Neural cell (in vitro differentiated cells): Measurements from ENCODE around the gene CYP27A1. TPM values are rescaled to one million over a fixed set of nuclear protein-coding genes. Genes with fewer than 3 reads are reported as not detected.

ENCODE experiments used
- H2AFZ ChIP-seq: fragments of 200-600, 300-800 bp; sonication (generic), shearing (Covaris generic); 2 replicates; pipeline ENCODE4 v1.6.0; 2014; ENCODE audit warnings: low read depth, mild to moderate bottlenecking, antibody characterized with exemption, low read length, moderate library complexity
- H3F3A ChIP-seq: fragments of 200-600 bp; shearing (Covaris generic); 2 replicates; pipeline ENCODE4 v1.6.1; 2016; ENCODE audit warnings: mild to moderate bottlenecking, moderate library complexity, mixed read lengths, antibody characterized with exemption, low read length; ENCODE audit not compliant: insufficient read depth, poor library complexity, severe bottlenecking
- H3K27ac ChIP-seq: fragments of 200-600, 300-800 bp; sonication (generic), shearing (Covaris generic); 2 replicates; pipeline ENCODE4 v1.5.1; 2014; ENCODE audit warnings: mild to moderate bottlenecking, low read length, moderate library complexity
- H3K27me3 ChIP-seq: fragments of 300-800, 200-600 bp; sonication (generic), shearing (Covaris generic); 2 replicates; pipeline ENCODE4 v1.6.0; 2014; ENCODE audit warnings: mild to moderate bottlenecking, low read depth, low read length, moderate library complexity; ENCODE audit not compliant: insufficient read depth
- H3K36me3 ChIP-seq: fragments of 300-800, 200-600 bp; sonication (generic), shearing (Covaris generic); 2 replicates; pipeline ENCODE4 v1.5.1; 2014; ENCODE audit warnings: mild to moderate bottlenecking, antibody characterized with exemption, low read length, moderate library complexity; ENCODE audit not compliant: insufficient read depth
- H3K4me2 ChIP-seq: fragments of 300-800, 200-600 bp; sonication (generic), shearing (Covaris generic); 2 replicates; pipeline ENCODE4 v1.6.0; 2014; ENCODE audit warnings: mild to moderate bottlenecking, low read length
- H3K4me3 ChIP-seq: fragments of 300-800, 200-600 bp; sonication (generic), shearing (Covaris generic); 2 replicates; pipeline ENCODE4 v1.5.1; 2014; ENCODE audit warnings: mild to moderate bottlenecking, low read length, moderate library complexity
- H3K79me2 ChIP-seq: fragments of 200-600 bp; shearing (Covaris generic); replicated peaks from 2 replicates; pipeline ENCODE4 v1.6.0; 2014; ENCODE audit warnings: mild to moderate bottlenecking, low read length, moderate library complexity; ENCODE audit not compliant: insufficient read depth
- H3K9ac ChIP-seq: fragments of 300-800, 200-600 bp; sonication (generic), shearing (Covaris generic); 2 replicates; pipeline ENCODE4 v1.6.1; 2016; ENCODE audit warnings: mild to moderate bottlenecking, low read length, mixed read lengths
- H3K9me2 ChIP-seq: fragments of 200-600 bp; shearing (Covaris generic); 2 replicates; pipeline ENCODE4 v1.6.1; 2016; ENCODE audit warnings: mild to moderate bottlenecking, low read length, mixed read lengths; ENCODE audit not compliant: insufficient read depth
- H3K9me3 ChIP-seq: fragments of 200-600, 300-800 bp; sonication (generic), shearing (Covaris generic); 2 replicates; pipeline ENCODE4 v1.6.1; 2016; ENCODE audit warnings: mild to moderate bottlenecking, mixed run types, low read length, moderate library complexity, mixed read lengths
- H4K20me1 ChIP-seq: fragments of 200-600 bp; shearing (Covaris generic); 2 replicates; pipeline ENCODE4 v1.6.1; 2016; ENCODE audit warnings: mild to moderate bottlenecking, mixed run types; ENCODE audit not compliant: insufficient read depth
- EP300 ChIP-seq: fragments of 450-650 bp; conservative IDR thresholded peaks from 2 replicates; pipeline ENCODE4 v1.6.1; 2014; ENCODE audit warnings: antibody characterized with exemption, mild to moderate bottlenecking, moderate library complexity; ENCODE audit not compliant: poor library complexity, severe bottlenecking
- EZH2 ChIP-seq: fragments of 200-600, 300-800 bp; shearing (Covaris generic), sonication (generic); IDR thresholded peaks from 2 replicates; pipeline ENCODE4 v1.6.1; 2014; ENCODE audit warnings: antibody characterized with exemption, low read length, borderline replicate concordance, mild to moderate bottlenecking; ENCODE audit not compliant: insufficient read depth, poor library complexity, severe bottlenecking
- MXI1 ChIP-seq: fragments of 450-650 bp; conservative IDR thresholded peaks from 2 replicates; pipeline ENCODE4 v1.6.1; 2014; ENCODE audit warnings: antibody characterized with exemption, mild to moderate bottlenecking; ENCODE audit not compliant: poor library complexity, severe bottlenecking
- POLR2AphosphoS5 ChIP-seq: IDR thresholded peaks from 2 replicates; pipeline ENCODE4 v1.6.1; 2012
- RAD21 ChIP-seq: fragments of 450-650 bp; conservative IDR thresholded peaks from 2 replicates; pipeline ENCODE4 v1.6.1; 2014; ENCODE audit warnings: antibody characterized with exemption, mild to moderate bottlenecking, moderate library complexity
- REST ChIP-seq: IDR thresholded peaks from 2 replicates; pipeline ENCODE4 v1.6.1; 2012; ENCODE audit warnings: borderline replicate concordance
- SMC3 ChIP-seq: fragments of 450-650 bp; conservative IDR thresholded peaks from 2 replicates; pipeline ENCODE4 v1.6.1; 2014; ENCODE audit warnings: antibody characterized with exemption, mild to moderate bottlenecking, moderate library complexity; ENCODE audit not compliant: poor library complexity
- TAF1 ChIP-seq: IDR thresholded peaks from 2 replicates; pipeline ENCODE4 v1.6.1; 2012; ENCODE audit warnings: low read depth
- polyA plus RNA-seq: library from polyadenylated mRNA; depleted of rRNA; stranded (reverse); fragments of >200 nt; gene quantifications from 2 replicates; pipeline ENCODE4 v1.2.3, GENCODE V29; 2014
- TF ChIP-seq, protein P1 (sequence below): fragments of 450-650 bp; IDR thresholded peaks from 2 replicates; pipeline ENCODE4 v1.5.1; 2014; ENCODE audit warnings: antibody characterized with exemption, mild to moderate bottlenecking, moderate library complexity; ENCODE audit not compliant: poor library complexity, severe bottlenecking

CYP27A1 gene
- polyA plus RNA-seq, 1 donor from 2014 or later = not detected

DNA sequence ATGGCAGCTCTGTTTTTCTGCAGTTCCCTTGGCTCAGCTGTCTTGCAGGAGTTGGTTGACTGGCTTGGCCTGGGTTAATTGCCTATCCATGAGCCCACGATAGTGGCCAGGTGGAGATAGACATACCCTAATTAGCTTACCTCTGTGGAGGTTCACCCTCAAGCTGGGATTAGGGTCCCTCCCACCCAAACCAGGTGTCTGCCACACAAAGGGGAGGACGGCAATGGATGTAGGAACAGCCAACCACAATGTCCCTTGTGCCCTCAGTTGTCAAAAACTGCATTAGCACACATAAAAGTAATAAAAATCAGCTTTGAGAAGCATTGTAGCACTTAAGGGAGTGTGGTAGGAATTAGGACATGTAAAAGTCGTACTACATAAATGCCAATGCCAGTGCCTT, 4.2 kb downstream of the CYP27A1 start:
- H4K20me1 ChIP-seq = no peaks in the 10 kb centered on the region
- H3K27ac ChIP-seq = no peak overlapping the region
- TF ChIP-seq EP300 (no peak), MXI1 (no peak), TAF1 (no peak), SMC3 (no peak), POLR2AphosphoS5 (no peak), REST (no peak), RAD21 (no peak), EZH2 (no peak)
- TF ChIP-seq, protein P1, sequence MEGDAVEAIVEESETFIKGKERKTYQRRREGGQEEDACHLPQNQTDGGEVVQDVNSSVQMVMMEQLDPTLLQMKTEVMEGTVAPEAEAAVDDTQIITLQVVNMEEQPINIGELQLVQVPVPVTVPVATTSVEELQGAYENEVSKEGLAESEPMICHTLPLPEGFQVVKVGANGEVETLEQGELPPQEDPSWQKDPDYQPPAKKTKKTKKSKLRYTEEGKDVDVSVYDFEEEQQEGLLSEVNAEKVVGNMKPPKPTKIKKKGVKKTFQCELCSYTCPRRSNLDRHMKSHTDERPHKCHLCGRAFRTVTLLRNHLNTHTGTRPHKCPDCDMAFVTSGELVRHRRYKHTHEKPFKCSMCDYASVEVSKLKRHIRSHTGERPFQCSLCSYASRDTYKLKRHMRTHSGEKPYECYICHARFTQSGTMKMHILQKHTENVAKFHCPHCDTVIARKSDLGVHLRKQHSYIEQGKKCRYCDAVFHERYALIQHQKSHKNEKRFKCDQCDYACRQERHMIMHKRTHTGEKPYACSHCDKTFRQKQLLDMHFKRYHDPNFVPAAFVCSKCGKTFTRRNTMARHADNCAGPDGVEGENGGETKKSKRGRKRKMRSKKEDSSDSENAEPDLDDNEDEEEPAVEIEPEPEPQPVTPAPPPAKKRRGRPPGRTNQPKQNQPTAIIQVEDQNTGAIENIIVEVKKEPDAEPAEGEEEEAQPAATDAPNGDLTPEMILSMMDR = no peak

GRCh38 chr2:218788529-218789255, 6.7 kb downstream of the CYP27A1 start:
- TF ChIP-seq EZH2 = no peak
- TF ChIP-seq, protein P1 = no peak
- no peak for TF ChIP-seq EP300
- TF ChIP-seq TAF1 = no peak
- no peak for TF ChIP-seq POLR2AphosphoS5
- Histone ChIP-seq H3K36me3 (no peaks in the 10 kb centered on the region), H3K27me3 (no peaks in the 10 kb centered on the region), H3K79me2 (no peaks in the 10 kb centered on the region), H3K9ac (no peak overlapping the region), H2AFZ (no peak overlapping the region), H3F3A (no peaks in the 10 kb centered on the region), H3K9me2 (no peaks in the 10 kb centered on the region), H3K27ac (no peak overlapping the region), H3K4me2 (no peak overlapping the region), H3K9me3 (no peaks in the 10 kb centered on the region), H4K20me1 (no peaks in the 10 kb centered on the region), H3K4me3 (no peak overlapping the region)

More for the DNA sequence above, 4.2 kb downstream of the CYP27A1 start:
- peaks cover 21% of the 10 kb centered on the region for H3K27me3 ChIP-seq
- H3K36me3 ChIP-seq = no peaks in the 10 kb centered on the region
- H3K4me2 ChIP-seq = no peak overlapping the region
- no peaks in the 10 kb centered on the region for H3K9me2 ChIP-seq
- H3K4me3 ChIP-seq = no peak overlapping the region
- H2AFZ ChIP-seq = no peak overlapping the region
- no peaks in the 10 kb centered on the region for H3K79me2 ChIP-seq
- no peak overlapping the region for H3K9ac ChIP-seq
- H3F3A ChIP-seq = no peaks in the 10 kb centered on the region
- no peaks in the 10 kb centered on the region for H3K9me3 ChIP-seq
